Loucy (cell line): ENCODE results near the gene RAB44.

Source experiments
- CTCF ChIP-seq: fragments of 200-600 bp; sonication (generic); conservative IDR thresholded peaks from 2 replicates; pipeline ENCODE4 v1.5.1; 2014; ENCODE audit warnings: mild to moderate bottlenecking, antibody characterized with exemption, low read length
- EZH2phosphoT487 ChIP-seq: fragments of 200-600 bp; IDR thresholded peaks from 2 replicates; pipeline ENCODE4 v1.6.1; 2018; ENCODE audit warnings: antibody characterized with exemption, mild to moderate bottlenecking, moderate library complexity, borderline replicate concordance

- no peak for TF ChIP-seq CTCF
- no peak for TF ChIP-seq EZH2phosphoT487
Measured at GRCh38 chr6:36719126-36719525, 21.5 kb downstream of the RAB44 start.
